Measurements from ENCODE around the gene NHERF1. TPM values are rescaled to one million over a fixed set of nuclear protein-coding genes. Genes with fewer than 3 reads are reported as not detected.

The NHERF1 gene
- total and polyA plus RNA-seq, 2 of the 13 experiments (the other 11 are each of a cell fraction or from before 2014, with no cell fraction given): 169 to 269 TPM

DNA sequence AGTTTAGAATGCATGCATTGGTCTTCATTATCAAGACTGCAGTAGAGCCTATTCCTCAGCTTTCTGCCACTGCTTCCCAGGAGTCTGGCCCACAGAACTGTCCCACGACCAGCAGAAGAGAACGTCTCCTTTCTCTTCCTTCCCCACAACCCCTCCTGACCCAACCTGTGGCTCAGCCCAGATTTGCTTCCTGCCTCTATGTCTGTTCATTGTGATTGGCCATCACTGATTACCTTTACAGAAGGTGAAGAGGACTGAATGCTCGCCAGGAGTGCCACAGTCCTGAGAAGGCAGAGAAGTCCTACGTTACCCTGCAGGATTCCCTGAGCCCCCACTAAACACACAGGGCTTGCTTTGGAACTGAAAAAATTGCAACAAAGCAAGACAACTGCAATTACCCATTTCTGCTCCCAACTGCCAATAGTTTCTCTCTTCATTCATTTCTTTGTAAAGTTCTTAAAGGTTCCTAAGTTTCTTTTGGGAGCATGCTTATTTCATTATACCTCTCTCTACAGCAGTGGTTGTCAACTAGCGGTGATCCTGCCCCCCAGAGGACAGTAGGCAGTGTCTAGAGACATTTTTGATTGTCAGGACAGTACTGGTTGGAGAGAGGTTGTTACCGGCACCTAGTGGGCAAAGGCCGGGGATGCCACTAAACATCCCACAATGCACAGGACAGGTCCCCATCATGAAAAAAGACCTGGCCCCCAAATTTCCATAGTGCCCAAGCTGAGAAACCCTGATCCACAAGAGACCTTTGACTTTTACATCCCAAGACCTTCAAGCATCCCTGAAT, 32.2 kb downstream of the NHERF1 start (continued):
- TF ChIP-seq, protein P1, sequence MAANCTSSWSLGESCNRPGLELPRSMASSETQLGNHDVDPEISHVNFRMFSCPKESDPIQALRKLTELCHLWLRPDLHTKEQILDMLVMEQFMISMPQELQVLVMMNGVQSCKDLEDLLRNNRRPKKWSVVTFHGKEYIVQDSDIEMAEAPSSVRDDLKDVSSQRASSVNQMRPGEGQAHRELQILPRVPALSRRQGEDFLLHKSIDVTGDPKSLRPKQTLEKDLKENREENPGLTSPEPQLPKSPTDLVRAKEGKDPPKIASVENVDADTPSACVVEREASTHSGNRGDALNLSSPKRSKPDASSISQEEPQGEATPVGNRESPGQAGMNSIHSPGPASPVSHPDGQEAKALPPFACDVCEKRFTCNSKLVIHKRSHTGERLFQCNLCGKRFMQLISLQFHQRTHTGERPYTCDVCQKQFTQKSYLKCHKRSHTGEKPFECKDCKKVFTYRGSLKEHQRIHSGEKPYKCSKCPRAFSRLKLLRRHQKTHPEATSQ (CRISPR knock-in tag; IDR thresholded peaks at IDR 0.05; ENCODE audit: borderline replicate concordance): no peak
- no peak for TF ChIP-seq ZNF546 (CRISPR knock-in tag; conservative IDR thresholded peaks at IDR 0.05)
- TF ChIP-seq ZNF30 (CRISPR knock-in tag; IDR thresholded peaks at IDR 0.05): no peak
- TF ChIP-seq, protein P2, sequence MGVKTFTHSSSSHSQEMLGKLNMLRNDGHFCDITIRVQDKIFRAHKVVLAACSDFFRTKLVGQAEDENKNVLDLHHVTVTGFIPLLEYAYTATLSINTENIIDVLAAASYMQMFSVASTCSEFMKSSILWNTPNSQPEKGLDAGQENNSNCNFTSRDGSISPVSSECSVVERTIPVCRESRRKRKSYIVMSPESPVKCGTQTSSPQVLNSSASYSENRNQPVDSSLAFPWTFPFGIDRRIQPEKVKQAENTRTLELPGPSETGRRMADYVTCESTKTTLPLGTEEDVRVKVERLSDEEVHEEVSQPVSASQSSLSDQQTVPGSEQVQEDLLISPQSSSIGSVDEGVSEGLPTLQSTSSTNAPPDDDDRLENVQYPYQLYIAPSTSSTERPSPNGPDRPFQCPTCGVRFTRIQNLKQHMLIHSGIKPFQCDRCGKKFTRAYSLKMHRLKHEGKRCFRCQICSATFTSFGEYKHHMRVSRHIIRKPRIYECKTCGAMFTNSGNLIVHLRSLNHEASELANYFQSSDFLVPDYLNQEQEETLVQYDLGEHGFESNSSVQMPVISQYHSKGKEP (CRISPR knock-in tag; IDR thresholded peaks at IDR 0.05): no peak
- no peak for TF ChIP-seq WIZ (CRISPR knock-in tag; IDR thresholded peaks at IDR 0.05)
- no peak for TF ChIP-seq GLI4 (CRISPR knock-in tag; IDR thresholded peaks at IDR 0.05; ENCODE audit: borderline replicate concordance)
- no peak for TF ChIP-seq ZMAT3 (CRISPR knock-in tag; conservative IDR thresholded peaks at IDR 0.05)
- TF ChIP-seq ZBTB1 (CRISPR knock-in tag; IDR thresholded peaks at IDR 0.05; ENCODE audit: borderline replicate concordance): no peak
- no peak for TF ChIP-seq POGZ (CRISPR knock-in tag; IDR thresholded peaks at IDR 0.05)
- TF ChIP-seq ZNF121 (CRISPR knock-in tag; IDR thresholded peaks at IDR 0.05): no peak
- no peak; the same call in 1 of the 2 replicates for TF ChIP-seq PPARG (CRISPR knock-in tag; conservative IDR thresholded peaks at IDR 0.05)
- TF ChIP-seq, protein P3, sequence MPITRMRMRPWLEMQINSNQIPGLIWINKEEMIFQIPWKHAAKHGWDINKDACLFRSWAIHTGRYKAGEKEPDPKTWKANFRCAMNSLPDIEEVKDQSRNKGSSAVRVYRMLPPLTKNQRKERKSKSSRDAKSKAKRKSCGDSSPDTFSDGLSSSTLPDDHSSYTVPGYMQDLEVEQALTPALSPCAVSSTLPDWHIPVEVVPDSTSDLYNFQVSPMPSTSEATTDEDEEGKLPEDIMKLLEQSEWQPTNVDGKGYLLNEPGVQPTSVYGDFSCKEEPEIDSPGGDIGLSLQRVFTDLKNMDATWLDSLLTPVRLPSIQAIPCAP (CRISPR knock-in tag; IDR thresholded peaks at IDR 0.05; ENCODE audit: low read depth): no peak
- TF ChIP-seq JUND (CRISPR knock-in tag; IDR thresholded peaks at IDR 0.05): no peak
- TF ChIP-seq MYC (CRISPR knock-in tag; IDR thresholded peaks at IDR 0.05; ENCODE audit: borderline replicate concordance): no peak
- TF ChIP-seq ERF (CRISPR knock-in tag; IDR thresholded peaks at IDR 0.05): peak; percentile 83; the same call in 1 of the 2 replicates
- no peak for TF ChIP-seq ZBTB7A (CRISPR knock-in tag; IDR thresholded peaks at IDR 0.05)
- TF ChIP-seq ZNF891 (CRISPR knock-in tag; IDR thresholded peaks at IDR 0.05): no peak
- TF ChIP-seq NKX3-1 (CRISPR knock-in tag; IDR thresholded peaks at IDR 0.05): no peak
- no peak for TF ChIP-seq ZNF790 (CRISPR knock-in tag; IDR thresholded peaks at IDR 0.05; ENCODE audit: borderline replicate concordance)
- no peak for TF ChIP-seq ZNF839 (CRISPR knock-in tag; IDR thresholded peaks at IDR 0.05; ENCODE audit: borderline replicate concordance)
- TF ChIP-seq, protein P4, sequence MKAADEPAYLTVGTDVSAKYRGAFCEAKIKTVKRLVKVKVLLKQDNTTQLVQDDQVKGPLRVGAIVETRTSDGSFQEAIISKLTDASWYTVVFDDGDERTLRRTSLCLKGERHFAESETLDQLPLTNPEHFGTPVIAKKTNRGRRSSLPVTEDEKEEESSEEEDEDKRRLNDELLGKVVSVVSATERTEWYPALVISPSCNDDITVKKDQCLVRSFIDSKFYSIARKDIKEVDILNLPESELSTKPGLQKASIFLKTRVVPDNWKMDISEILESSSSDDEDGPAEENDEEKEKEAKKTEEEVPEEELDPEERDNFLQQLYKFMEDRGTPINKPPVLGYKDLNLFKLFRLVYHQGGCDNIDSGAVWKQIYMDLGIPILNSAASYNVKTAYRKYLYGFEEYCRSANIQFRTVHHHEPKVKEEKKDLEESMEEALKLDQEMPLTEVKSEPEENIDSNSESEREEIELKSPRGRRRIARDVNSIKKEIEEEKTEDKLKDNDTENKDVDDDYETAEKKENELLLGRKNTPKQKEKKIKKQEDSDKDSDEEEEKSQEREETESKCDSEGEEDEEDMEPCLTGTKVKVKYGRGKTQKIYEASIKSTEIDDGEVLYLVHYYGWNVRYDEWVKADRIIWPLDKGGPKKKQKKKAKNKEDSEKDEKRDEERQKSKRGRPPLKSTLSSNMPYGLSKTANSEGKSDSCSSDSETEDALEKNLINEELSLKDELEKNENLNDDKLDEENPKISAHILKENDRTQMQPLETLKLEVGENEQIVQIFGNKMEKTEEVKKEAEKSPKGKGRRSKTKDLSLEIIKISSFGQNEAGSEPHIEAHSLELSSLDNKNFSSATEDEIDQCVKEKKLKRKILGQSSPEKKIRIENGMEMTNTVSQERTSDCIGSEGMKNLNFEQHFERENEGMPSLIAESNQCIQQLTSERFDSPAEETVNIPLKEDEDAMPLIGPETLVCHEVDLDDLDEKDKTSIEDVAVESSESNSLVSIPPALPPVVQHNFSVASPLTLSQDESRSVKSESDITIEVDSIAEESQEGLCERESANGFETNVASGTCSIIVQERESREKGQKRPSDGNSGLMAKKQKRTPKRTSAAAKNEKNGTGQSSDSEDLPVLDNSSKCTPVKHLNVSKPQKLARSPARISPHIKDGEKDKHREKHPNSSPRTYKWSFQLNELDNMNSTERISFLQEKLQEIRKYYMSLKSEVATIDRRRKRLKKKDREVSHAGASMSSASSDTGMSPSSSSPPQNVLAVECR (CRISPR knock-in tag; IDR thresholded peaks at IDR 0.05; ENCODE audit: borderline replicate concordance): no peak; the same call in 1 of the 2 replicates
- no peak for TF ChIP-seq RCOR2 (CRISPR knock-in tag; IDR thresholded peaks at IDR 0.05)
- no peak for TF ChIP-seq ZIK1 (CRISPR knock-in tag; IDR thresholded peaks at IDR 0.05; ENCODE audit: borderline replicate concordance, low read depth)
